ENCODE results near the gene STAB1.

Gene STAB1

GRCh38 chr3:52488746-52489145 lies 6.4 kb upstream of the STAB1 start:
- Histone ChIP-seq H3K9ac (ENCODE audit: low read depth, low read length) (no peak overlapping the region), H3K4me1 (ENCODE audit: insufficient read depth, low read length) (no peaks in the 10 kb centered on the region), H3K9me3 (ENCODE audit: control insufficient read depth, insufficient read depth, low read length) (no peaks in the 10 kb centered on the region), H3K36me3 (ENCODE audit: insufficient read depth, low read length) (peaks cover 6% of the 10 kb centered on the region; the same call in 1 of the 2 replicates)

GRCh38 chr3:52489453-52489852 lies 5.7 kb upstream of the STAB1 start:
- H3K4me1 ChIP-seq (ENCODE audit: insufficient read depth, low read length): no peaks in the 10 kb centered on the region
- H3K9me3 ChIP-seq (ENCODE audit: control insufficient read depth, insufficient read depth, low read length): no peaks in the 10 kb centered on the region
- H3K9ac ChIP-seq (ENCODE audit: low read depth, low read length): no peak overlapping the region
- 0 out of 2 replicates have a peak, but pooled peaks cover 6% of the 10 kb centered on the region for H3K36me3 ChIP-seq (ENCODE audit: insufficient read depth, low read length)

DNA sequence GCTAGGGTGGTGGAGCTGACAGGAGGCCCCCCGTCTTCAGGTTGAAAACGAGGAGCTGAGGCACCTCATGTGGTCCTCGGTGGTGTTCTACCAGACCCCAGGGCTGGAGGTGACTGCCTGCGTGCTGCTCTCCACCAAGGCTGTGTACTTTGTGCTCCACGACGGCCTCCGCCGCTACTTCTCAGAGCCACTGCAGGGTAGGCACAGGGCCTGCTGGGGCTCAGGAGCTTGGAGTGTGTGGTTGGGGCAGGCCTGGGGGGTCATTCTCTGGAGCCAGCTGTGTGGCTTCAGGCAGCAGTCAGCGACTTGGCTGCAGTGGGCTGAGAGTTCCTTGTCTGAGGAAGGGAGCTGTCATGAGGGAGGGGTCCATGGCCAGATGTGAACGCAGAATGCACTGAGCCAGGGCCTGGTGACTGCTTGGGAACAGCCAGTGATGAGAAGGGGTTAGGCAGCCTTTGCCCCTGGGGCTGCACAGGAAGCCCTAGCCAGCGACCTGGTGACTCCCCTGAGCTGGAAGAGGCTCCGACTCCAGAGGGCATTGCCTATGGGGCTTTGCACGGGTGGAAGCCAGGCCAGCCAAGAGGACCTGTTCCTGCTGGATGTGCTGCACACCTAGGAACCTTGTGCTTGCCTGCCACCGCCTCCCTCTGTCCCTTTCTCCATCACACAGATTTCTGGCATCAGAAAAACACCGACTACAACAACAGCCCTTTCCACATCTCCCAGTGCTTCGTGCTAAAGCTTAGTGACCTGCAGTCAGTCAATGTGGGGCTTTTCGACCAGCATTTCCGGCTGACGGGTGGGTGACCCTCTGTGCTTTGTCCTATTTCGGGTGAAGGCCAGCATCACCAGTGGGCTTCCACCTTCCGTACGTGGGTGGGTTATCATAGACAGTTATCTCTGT lies 4.9 kb upstream of the STAB1 start:
- Histone ChIP-seq H3K36me3 (ENCODE audit: insufficient read depth, low read length) (0 out of 2 replicates have a peak, but pooled peaks cover 6% of the 10 kb centered on the region), H3K4me1 (ENCODE audit: insufficient read depth, low read length) (no peaks in the 10 kb centered on the region), H3K9ac (ENCODE audit: low read depth, low read length) (no peak overlapping the region)

DNA sequence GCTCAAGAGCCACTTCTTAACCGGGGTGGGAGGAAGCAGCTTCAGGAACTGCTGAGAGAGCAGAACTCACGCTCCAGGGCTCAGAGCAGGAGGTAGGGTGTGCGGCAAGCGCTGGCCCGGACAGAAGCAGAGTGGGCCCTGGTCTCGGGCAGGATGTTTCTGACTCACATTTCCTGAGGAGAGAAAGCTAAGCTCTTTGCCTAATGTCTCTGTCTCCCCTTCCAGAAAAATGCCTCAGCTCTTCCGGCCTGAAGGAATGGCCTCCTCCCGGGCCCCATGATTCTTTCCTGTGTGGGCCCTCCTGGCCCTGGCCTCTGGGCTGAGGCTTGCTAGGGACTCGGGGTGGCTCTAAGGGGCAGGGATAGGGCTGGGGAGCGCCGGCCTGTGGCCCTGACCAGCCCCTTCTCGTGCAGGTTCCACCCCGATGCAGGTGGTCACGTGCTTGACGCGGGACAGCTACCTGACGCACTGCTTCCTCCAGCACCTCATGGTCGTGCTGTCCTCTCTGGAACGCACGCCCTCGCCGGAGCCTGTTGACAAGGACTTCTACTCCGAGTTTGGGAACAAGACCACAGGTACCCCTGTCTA lies 4.1 kb upstream of the STAB1 start:
- Histone ChIP-seq H3K4me1 (ENCODE audit: insufficient read depth, low read length) (no peaks in the 10 kb centered on the region), H3K36me3 (ENCODE audit: insufficient read depth, low read length) (0 out of 2 replicates have a peak, but pooled peaks cover 6% of the 10 kb centered on the region), H3K9me3 (ENCODE audit: control insufficient read depth, insufficient read depth, low read length) (no peaks in the 10 kb centered on the region), H3K9ac (ENCODE audit: low read depth, low read length) (no peak overlapping the region)

More for the DNA sequence above, 4.9 kb upstream of the STAB1 start:
- no peaks in the 10 kb centered on the region for H3K9me3 ChIP-seq (ENCODE audit: control insufficient read depth, insufficient read depth, low read length)

DNA sequence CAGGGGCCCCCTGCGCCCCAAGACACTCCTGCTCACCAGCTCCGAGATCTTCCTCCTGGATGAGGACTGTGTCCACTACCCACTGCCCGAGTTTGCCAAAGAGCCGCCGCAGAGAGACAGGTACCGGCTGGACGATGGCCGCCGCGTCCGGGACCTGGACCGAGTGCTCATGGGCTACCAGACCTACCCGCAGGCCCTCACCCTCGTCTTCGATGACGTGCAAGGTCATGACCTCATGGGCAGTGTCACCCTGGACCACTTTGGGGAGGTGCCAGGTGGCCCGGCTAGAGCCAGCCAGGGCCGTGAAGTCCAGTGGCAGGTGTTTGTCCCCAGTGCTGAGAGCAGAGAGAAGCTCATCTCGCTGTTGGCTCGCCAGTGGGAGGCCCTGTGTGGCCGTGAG lies 3.1 kb upstream of the STAB1 start:
- 0 out of 2 replicates have a peak, but pooled peaks cover 6% of the 10 kb centered on the region for H3K36me3 ChIP-seq (ENCODE audit: insufficient read depth, low read length)
- H3K4me1 ChIP-seq (ENCODE audit: insufficient read depth, low read length): no peaks in the 10 kb centered on the region
- H3K9me3 ChIP-seq (ENCODE audit: control insufficient read depth, insufficient read depth, low read length): no peaks in the 10 kb centered on the region
- H3K9ac ChIP-seq (ENCODE audit: low read depth, low read length): no peak overlapping the region

GRCh38 chr3:52493232-52494017 lies 1.7 kb upstream of the STAB1 start:
- H3K9me3 ChIP-seq (ENCODE audit: control insufficient read depth, insufficient read depth, low read length): no peaks in the 10 kb centered on the region; the same call in 1 of the 2 replicates
- 0 out of 2 replicates have a peak, but pooled peaks cover 6% of the 10 kb centered on the region for H3K36me3 ChIP-seq (ENCODE audit: insufficient read depth, low read length)
- H3K9ac ChIP-seq (ENCODE audit: low read depth, low read length): no peak overlapping the region
- H3K4me1 ChIP-seq (ENCODE audit: insufficient read depth, low read length): no peaks in the 10 kb centered on the region

DNA sequence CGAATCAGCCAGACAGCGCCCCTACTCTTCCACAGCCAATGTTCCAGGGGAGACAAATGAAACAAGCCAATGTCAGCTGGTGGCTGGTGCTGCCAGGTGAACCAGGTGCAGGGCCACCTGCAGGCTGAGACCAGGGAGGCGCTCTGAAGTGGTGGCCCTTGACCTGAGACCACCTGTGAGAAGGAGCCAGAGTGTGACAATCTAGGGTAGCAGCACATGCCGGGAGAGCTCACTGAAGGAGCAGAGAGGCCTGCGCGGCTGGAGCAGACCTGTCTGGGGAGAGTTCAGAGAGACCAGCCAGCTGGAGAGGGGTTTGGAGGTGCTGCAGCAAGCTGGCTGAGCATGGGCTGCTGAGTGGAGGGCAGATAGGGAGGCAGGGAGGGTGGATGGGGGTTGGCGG lies 693 bp upstream of the STAB1 start:
- 0 out of 2 replicates have a peak, but pooled peaks cover 6% of the 10 kb centered on the region for H3K36me3 ChIP-seq (ENCODE audit: insufficient read depth, low read length)
- no peak overlapping the region for H3K9ac ChIP-seq (ENCODE audit: low read depth, low read length)
- no peaks in the 10 kb centered on the region for H3K4me1 ChIP-seq (ENCODE audit: insufficient read depth, low read length)
- H3K9me3 ChIP-seq (ENCODE audit: control insufficient read depth, insufficient read depth, low read length): no peaks in the 10 kb centered on the region; the same call in 1 of the 2 replicates

- Histone ChIP-seq H3K4me1 (ENCODE audit: insufficient read depth, low read length) (no peaks in the 10 kb centered on the region), H3K9me3 (ENCODE audit: control insufficient read depth, insufficient read depth, low read length) (no peaks in the 10 kb centered on the region; the same call in 1 of the 2 replicates), H3K9ac (ENCODE audit: low read depth, low read length) (no peak overlapping the region), H3K36me3 (ENCODE audit: insufficient read depth, low read length) (0 out of 2 replicates have a peak, but pooled peaks cover 6% of the 10 kb centered on the region)
Measured at GRCh38 chr3:52495777-52496602, 852 bp downstream of the STAB1 start.

DNA sequence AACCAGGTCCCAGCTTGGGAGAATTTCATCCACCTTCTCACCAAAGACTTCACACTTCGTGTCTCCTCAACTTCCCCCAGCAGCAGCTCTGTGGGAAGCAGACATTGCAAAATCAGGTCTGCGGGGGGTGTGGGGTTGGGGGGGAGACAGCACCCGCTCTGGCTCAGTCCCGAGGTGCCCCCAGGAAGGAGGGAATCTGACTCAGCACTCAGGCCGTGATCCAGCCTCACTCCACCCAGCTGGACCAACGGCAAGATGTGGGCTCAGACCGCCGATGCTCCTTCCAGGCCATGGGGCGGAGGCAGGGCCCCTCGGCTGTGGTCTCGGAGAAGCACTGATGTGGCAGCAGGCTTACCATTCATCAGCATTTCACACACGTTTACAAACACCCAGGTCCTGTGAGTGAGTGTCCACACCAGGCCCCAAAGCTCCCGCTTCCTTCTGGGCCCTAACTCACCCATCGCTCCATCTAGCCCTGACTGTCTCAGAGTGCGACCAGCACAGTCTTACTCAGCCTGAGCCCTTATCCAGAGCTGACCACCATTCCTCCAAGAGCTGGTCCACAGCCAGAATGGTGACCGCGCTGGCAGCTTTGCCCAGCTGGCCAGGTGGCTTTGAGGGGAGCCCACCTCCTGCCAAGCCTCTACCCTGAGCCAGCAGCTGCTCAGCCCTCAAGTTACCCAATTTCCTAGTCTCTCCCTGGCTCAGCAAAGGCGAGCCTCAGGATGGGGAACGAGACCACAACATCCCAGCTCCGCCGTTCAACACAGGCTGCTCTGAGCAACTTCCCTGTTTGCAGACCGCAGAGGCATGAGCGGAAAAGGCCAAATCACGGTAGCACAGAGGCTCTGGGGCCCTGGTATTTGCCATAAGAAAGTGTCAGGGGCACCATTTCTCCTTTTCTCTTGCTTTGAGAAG lies 3.3 kb downstream of the STAB1 start:
- no peaks in the 10 kb centered on the region; the same call in 1 of the 2 replicates for H3K9me3 ChIP-seq (ENCODE audit: control insufficient read depth, insufficient read depth, low read length)
- no peak overlapping the region for H3K9ac ChIP-seq (ENCODE audit: low read depth, low read length)
- no peaks in the 10 kb centered on the region for H3K4me1 ChIP-seq (ENCODE audit: insufficient read depth, low read length)
- no peaks in the 10 kb centered on the region for H3K36me3 ChIP-seq (ENCODE audit: insufficient read depth, low read length)

- Histone ChIP-seq H3K9me3 (ENCODE audit: control insufficient read depth, insufficient read depth, low read length) (no peaks in the 10 kb centered on the region; the same call in 1 of the 2 replicates), H3K9ac (ENCODE audit: low read depth, low read length) (no peak overlapping the region), H3K4me1 (ENCODE audit: insufficient read depth, low read length) (no peaks in the 10 kb centered on the region), H3K36me3 (ENCODE audit: insufficient read depth, low read length) (no peaks in the 10 kb centered on the region)
Measured at GRCh38 chr3:52501046-52501445, 5.9 kb downstream of the STAB1 start.

DNA sequence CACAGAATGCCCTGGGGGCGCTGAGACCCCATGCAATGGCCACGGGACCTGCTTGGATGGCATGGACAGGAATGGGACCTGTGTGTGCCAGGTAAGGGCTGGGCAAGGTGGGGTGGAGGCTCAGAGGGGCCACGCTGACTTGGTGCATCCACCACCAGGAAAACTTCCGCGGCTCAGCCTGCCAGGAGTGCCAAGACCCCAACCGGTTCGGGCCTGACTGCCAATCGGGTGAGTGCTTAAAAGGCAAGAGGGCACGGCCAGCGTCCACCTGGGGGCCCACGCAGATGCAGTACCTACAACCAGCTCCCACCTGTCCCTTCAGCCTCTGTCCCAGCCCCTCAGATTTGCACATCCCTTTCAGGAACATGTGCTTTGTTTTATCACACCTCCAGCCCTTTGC lies 6.9 kb downstream of the STAB1 start:
- Histone ChIP-seq H3K36me3 (ENCODE audit: insufficient read depth, low read length) (no peaks in the 10 kb centered on the region), H3K9ac (ENCODE audit: low read depth, low read length) (no peak overlapping the region), H3K9me3 (ENCODE audit: control insufficient read depth, insufficient read depth, low read length) (no peaks in the 10 kb centered on the region; the same call in 1 of the 2 replicates), H3K4me1 (ENCODE audit: insufficient read depth, low read length) (no peaks in the 10 kb centered on the region)

GRCh38 chr3:52502808-52503350 lies 7.7 kb downstream of the STAB1 start:
- H3K4me1 ChIP-seq (ENCODE audit: insufficient read depth, low read length): no peaks in the 10 kb centered on the region
- H3K9me3 ChIP-seq (ENCODE audit: control insufficient read depth, insufficient read depth, low read length): no peaks in the 10 kb centered on the region
- no peak overlapping the region for H3K9ac ChIP-seq (ENCODE audit: low read depth, low read length)
- no peaks in the 10 kb centered on the region for H3K36me3 ChIP-seq (ENCODE audit: insufficient read depth, low read length)
